Neural cell (in vitro differentiated cells): ENCODE results near the gene TSEN54. TPM values are rescaled to one million over a fixed set of nuclear protein-coding genes. Genes with fewer than 3 reads are reported as not detected.

Experiments used
- H2AFZ ChIP-seq: fragments of 200-600, 300-800 bp; sonication (generic), shearing (Covaris generic); 2 replicates; pipeline ENCODE4 v1.6.0; 2014; ENCODE audit warnings: low read depth, mild to moderate bottlenecking, antibody characterized with exemption, low read length, moderate library complexity
- H3F3A ChIP-seq: fragments of 200-600 bp; shearing (Covaris generic); 2 replicates; pipeline ENCODE4 v1.6.1; 2016; ENCODE audit warnings: mild to moderate bottlenecking, moderate library complexity, mixed read lengths, antibody characterized with exemption, low read length; ENCODE audit not compliant: insufficient read depth, poor library complexity, severe bottlenecking
- H3K27ac ChIP-seq: fragments of 200-600, 300-800 bp; sonication (generic), shearing (Covaris generic); 2 replicates; pipeline ENCODE4 v1.5.1; 2014; ENCODE audit warnings: mild to moderate bottlenecking, low read length, moderate library complexity
- H3K27me3 ChIP-seq: fragments of 300-800, 200-600 bp; sonication (generic), shearing (Covaris generic); 2 replicates; pipeline ENCODE4 v1.6.0; 2014; ENCODE audit warnings: mild to moderate bottlenecking, low read depth, low read length, moderate library complexity; ENCODE audit not compliant: insufficient read depth
- H3K36me3 ChIP-seq: fragments of 300-800, 200-600 bp; sonication (generic), shearing (Covaris generic); 2 replicates; pipeline ENCODE4 v1.5.1; 2014; ENCODE audit warnings: mild to moderate bottlenecking, antibody characterized with exemption, low read length, moderate library complexity; ENCODE audit not compliant: insufficient read depth
- H3K4me2 ChIP-seq: fragments of 300-800, 200-600 bp; sonication (generic), shearing (Covaris generic); 2 replicates; pipeline ENCODE4 v1.6.0; 2014; ENCODE audit warnings: mild to moderate bottlenecking, low read length
- H3K4me3 ChIP-seq: fragments of 300-800, 200-600 bp; sonication (generic), shearing (Covaris generic); 2 replicates; pipeline ENCODE4 v1.5.1; 2014; ENCODE audit warnings: mild to moderate bottlenecking, low read length, moderate library complexity
- H3K79me2 ChIP-seq: fragments of 200-600 bp; shearing (Covaris generic); replicated peaks from 2 replicates; pipeline ENCODE4 v1.6.0; 2014; ENCODE audit warnings: mild to moderate bottlenecking, low read length, moderate library complexity; ENCODE audit not compliant: insufficient read depth
- H3K9ac ChIP-seq: fragments of 300-800, 200-600 bp; sonication (generic), shearing (Covaris generic); 2 replicates; pipeline ENCODE4 v1.6.1; 2016; ENCODE audit warnings: mild to moderate bottlenecking, low read length, mixed read lengths
- H3K9me2 ChIP-seq: fragments of 200-600 bp; shearing (Covaris generic); 2 replicates; pipeline ENCODE4 v1.6.1; 2016; ENCODE audit warnings: mild to moderate bottlenecking, low read length, mixed read lengths; ENCODE audit not compliant: insufficient read depth
- H3K9me3 ChIP-seq: fragments of 200-600, 300-800 bp; sonication (generic), shearing (Covaris generic); 2 replicates; pipeline ENCODE4 v1.6.1; 2016; ENCODE audit warnings: mild to moderate bottlenecking, mixed run types, low read length, moderate library complexity, mixed read lengths
- H4K20me1 ChIP-seq: fragments of 200-600 bp; shearing (Covaris generic); 2 replicates; pipeline ENCODE4 v1.6.1; 2016; ENCODE audit warnings: mild to moderate bottlenecking, mixed run types; ENCODE audit not compliant: insufficient read depth
- EP300 ChIP-seq: fragments of 450-650 bp; conservative IDR thresholded peaks from 2 replicates; pipeline ENCODE4 v1.6.1; 2014; ENCODE audit warnings: antibody characterized with exemption, mild to moderate bottlenecking, moderate library complexity; ENCODE audit not compliant: poor library complexity, severe bottlenecking
- EZH2 ChIP-seq: fragments of 200-600, 300-800 bp; shearing (Covaris generic), sonication (generic); IDR thresholded peaks from 2 replicates; pipeline ENCODE4 v1.6.1; 2014; ENCODE audit warnings: antibody characterized with exemption, low read length, borderline replicate concordance, mild to moderate bottlenecking; ENCODE audit not compliant: insufficient read depth, poor library complexity, severe bottlenecking
- MXI1 ChIP-seq: fragments of 450-650 bp; conservative IDR thresholded peaks from 2 replicates; pipeline ENCODE4 v1.6.1; 2014; ENCODE audit warnings: antibody characterized with exemption, mild to moderate bottlenecking; ENCODE audit not compliant: poor library complexity, severe bottlenecking
- POLR2AphosphoS5 ChIP-seq: IDR thresholded peaks from 2 replicates; pipeline ENCODE4 v1.6.1; 2012
- RAD21 ChIP-seq: fragments of 450-650 bp; conservative IDR thresholded peaks from 2 replicates; pipeline ENCODE4 v1.6.1; 2014; ENCODE audit warnings: antibody characterized with exemption, mild to moderate bottlenecking, moderate library complexity
- SMC3 ChIP-seq: fragments of 450-650 bp; conservative IDR thresholded peaks from 2 replicates; pipeline ENCODE4 v1.6.1; 2014; ENCODE audit warnings: antibody characterized with exemption, mild to moderate bottlenecking, moderate library complexity; ENCODE audit not compliant: poor library complexity
- TAF1 ChIP-seq: IDR thresholded peaks from 2 replicates; pipeline ENCODE4 v1.6.1; 2012; ENCODE audit warnings: low read depth
- polyA plus RNA-seq: library from polyadenylated mRNA; depleted of rRNA; stranded (reverse); fragments of >200 nt; gene quantifications from 2 replicates; pipeline ENCODE4 v1.2.3, GENCODE V29; 2014
- TF ChIP-seq, protein P1 (sequence below): fragments of 450-650 bp; IDR thresholded peaks from 2 replicates; pipeline ENCODE4 v1.5.1; 2014; ENCODE audit warnings: antibody characterized with exemption, mild to moderate bottlenecking, moderate library complexity; ENCODE audit not compliant: poor library complexity, severe bottlenecking
- TF ChIP-seq, protein P2 (sequence below): IDR thresholded peaks from 2 replicates; pipeline ENCODE4 v1.6.1; 2012; ENCODE audit warnings: borderline replicate concordance

Gene TSEN54
- polyA plus RNA-seq, 1 donor from 2014 or later: 32.2 TPM

DNA sequence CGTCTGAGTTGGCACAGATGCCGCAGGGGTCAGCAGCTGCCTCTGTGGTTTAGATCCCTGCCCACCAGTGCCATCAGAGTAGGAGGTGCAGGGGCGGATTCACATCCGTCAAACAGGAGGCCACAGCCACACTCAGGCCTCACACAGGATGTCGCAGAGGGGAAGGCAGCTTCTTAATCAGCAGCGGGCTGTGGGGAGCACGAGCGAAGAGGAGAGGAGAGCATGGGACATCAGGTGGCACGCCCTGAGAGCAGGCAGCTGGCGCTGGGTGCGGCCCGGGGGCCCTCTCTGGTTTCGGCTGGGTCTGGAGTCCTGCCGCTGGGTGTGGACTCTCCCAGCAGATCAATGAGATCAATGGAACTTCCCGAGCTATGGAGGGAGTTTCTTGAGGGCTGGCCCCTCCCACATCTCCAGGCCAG lies 18.8 kb downstream of the TSEN54 start:
- Histone ChIP-seq H2AFZ (no peak overlapping the region), H3K4me3 (no peak overlapping the region), H3K9me2 (no peaks in the 10 kb centered on the region), H3K36me3 (no peaks in the 10 kb centered on the region), H3K9ac (no peak overlapping the region), H3K79me2 (no peaks in the 10 kb centered on the region), H3K9me3 (no peaks in the 10 kb centered on the region), H3F3A (no peaks in the 10 kb centered on the region), H3K27ac (no peak overlapping the region), H4K20me1 (no peaks in the 10 kb centered on the region), H3K27me3 (no peaks in the 10 kb centered on the region), H3K4me2 (no peak overlapping the region)
- TF ChIP-seq TAF1: no peak
- no peak for TF ChIP-seq SMC3
- TF ChIP-seq, protein P1, sequence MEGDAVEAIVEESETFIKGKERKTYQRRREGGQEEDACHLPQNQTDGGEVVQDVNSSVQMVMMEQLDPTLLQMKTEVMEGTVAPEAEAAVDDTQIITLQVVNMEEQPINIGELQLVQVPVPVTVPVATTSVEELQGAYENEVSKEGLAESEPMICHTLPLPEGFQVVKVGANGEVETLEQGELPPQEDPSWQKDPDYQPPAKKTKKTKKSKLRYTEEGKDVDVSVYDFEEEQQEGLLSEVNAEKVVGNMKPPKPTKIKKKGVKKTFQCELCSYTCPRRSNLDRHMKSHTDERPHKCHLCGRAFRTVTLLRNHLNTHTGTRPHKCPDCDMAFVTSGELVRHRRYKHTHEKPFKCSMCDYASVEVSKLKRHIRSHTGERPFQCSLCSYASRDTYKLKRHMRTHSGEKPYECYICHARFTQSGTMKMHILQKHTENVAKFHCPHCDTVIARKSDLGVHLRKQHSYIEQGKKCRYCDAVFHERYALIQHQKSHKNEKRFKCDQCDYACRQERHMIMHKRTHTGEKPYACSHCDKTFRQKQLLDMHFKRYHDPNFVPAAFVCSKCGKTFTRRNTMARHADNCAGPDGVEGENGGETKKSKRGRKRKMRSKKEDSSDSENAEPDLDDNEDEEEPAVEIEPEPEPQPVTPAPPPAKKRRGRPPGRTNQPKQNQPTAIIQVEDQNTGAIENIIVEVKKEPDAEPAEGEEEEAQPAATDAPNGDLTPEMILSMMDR: no peak
- TF ChIP-seq POLR2AphosphoS5: no peak
- no peak for TF ChIP-seq EP300
- no peak for TF ChIP-seq RAD21
- TF ChIP-seq, protein P2, sequence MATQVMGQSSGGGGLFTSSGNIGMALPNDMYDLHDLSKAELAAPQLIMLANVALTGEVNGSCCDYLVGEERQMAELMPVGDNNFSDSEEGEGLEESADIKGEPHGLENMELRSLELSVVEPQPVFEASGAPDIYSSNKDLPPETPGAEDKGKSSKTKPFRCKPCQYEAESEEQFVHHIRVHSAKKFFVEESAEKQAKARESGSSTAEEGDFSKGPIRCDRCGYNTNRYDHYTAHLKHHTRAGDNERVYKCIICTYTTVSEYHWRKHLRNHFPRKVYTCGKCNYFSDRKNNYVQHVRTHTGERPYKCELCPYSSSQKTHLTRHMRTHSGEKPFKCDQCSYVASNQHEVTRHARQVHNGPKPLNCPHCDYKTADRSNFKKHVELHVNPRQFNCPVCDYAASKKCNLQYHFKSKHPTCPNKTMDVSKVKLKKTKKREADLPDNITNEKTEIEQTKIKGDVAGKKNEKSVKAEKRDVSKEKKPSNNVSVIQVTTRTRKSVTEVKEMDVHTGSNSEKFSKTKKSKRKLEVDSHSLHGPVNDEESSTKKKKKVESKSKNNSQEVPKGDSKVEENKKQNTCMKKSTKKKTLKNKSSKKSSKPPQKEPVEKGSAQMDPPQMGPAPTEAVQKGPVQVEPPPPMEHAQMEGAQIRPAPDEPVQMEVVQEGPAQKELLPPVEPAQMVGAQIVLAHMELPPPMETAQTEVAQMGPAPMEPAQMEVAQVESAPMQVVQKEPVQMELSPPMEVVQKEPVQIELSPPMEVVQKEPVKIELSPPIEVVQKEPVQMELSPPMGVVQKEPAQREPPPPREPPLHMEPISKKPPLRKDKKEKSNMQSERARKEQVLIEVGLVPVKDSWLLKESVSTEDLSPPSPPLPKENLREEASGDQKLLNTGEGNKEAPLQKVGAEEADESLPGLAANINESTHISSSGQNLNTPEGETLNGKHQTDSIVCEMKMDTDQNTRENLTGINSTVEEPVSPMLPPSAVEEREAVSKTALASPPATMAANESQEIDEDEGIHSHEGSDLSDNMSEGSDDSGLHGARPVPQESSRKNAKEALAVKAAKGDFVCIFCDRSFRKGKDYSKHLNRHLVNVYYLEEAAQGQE: no peak
- TF ChIP-seq EZH2: no peak
- TF ChIP-seq MXI1: no peak

DNA sequence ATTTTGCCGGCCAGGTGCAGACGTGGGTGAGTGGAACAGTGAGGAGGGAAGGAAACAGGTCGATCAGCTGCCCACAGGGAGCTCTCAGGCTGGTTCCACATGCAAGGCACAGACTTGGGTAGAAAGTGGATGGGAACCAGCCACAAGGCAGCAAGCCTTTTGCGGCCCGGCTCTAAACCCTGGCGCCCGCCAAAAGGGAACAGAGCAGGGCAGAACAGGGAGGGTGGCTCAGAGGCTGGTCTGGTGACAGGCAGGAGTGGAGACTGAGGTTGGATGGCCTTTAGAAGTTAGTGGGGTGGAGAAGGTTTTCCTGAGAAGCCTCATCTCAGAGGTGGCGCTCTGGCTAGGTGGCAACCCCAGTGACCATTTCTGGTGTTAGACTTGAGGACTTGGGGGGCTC lies 19.5 kb downstream of the TSEN54 start:
- no peak overlapping the region for H3K9ac ChIP-seq
- H3F3A ChIP-seq: no peaks in the 10 kb centered on the region
- no peak overlapping the region for H2AFZ ChIP-seq
- H3K27me3 ChIP-seq: no peaks in the 10 kb centered on the region
- no peak for TF ChIP-seq EZH2
- TF ChIP-seq SMC3: no peak
- no peak for TF ChIP-seq MXI1
- no peak for TF ChIP-seq EP300
- TF ChIP-seq, protein P2: no peak
- no peak for TF ChIP-seq TAF1
- TF ChIP-seq RAD21: no peak
- TF ChIP-seq, protein P1: no peak
- no peak for TF ChIP-seq POLR2AphosphoS5
- H3K27ac ChIP-seq: no peak overlapping the region
- H3K9me3 ChIP-seq: no peaks in the 10 kb centered on the region
- H4K20me1 ChIP-seq: no peaks in the 10 kb centered on the region
- H3K4me2 ChIP-seq: no peak overlapping the region
- H3K9me2 ChIP-seq: no peaks in the 10 kb centered on the region
- H3K79me2 ChIP-seq: no peaks in the 10 kb centered on the region
- no peak overlapping the region for H3K4me3 ChIP-seq
- no peaks in the 10 kb centered on the region for H3K36me3 ChIP-seq
